HUDEP-2 (cell line): ENCODE measurements around the gene SBF2.
"Not testable (repeated sequence)": the region's sequence is repeated elsewhere in the genome, so short reads cannot be mapped to it uniquely, and the experiment has no call there.

Source experiments
- DNase-seq, 76 experiments: peaks; one replicate each; lab custom pipeline; 2025; ENCODE audit not compliant: unreplicated experiment in 76 of 76; lab: John Stamatoyannopoulos, UW

The SBF2 gene

GRCh38 chr11:10029386-10030121, 264.5 kb downstream of the SBF2 start:
- no peak for DNase-seq

- no peak for DNase-seq
Observed at GRCh38 chr11:10026514-10026913, 267.5 kb downstream of the SBF2 start.

- no peak for DNase-seq
Observed at GRCh38 chr11:10023212-10023611, 270.8 kb downstream of the SBF2 start.

DNA sequence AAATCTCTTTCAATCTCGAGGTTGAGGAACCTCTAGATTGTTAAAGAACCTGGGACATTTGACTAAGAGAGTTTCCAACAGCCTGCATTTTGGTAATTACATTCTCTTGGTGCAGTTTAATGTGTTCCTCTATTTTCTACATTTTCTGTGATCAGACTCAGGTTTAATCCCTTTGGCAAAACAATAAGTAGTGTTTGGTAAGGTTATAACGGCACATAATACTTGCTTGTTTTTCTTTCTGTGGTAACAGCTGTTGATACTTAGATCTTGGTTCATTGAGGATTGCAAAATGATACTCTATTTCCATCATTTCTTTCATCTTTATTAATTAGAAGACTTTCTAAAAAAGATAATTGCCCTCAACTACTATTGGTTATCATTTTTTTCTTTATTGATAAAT, 271.3 kb downstream of the SBF2 start:
- DNase-seq: no peak

DNA sequence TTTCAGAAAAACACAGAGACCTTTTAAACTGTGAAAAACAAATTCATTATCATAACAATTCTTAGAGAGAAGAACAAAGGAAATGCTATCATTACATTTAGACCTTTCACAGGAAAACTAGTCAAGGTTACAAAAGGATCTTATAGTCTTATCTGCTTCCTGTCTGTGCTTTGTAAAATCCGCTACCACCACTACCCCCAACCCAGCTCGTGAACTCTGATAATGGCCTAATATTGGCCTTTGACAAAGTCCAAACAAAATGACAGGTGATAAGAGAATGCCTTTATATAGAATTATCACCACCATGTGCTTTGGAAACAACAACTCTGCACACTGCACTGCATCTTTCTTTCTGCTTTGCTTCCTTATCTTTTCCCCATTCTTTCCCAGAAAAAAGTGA, 272.5 kb downstream of the SBF2 start:
- DNase-seq: no peak

DNA sequence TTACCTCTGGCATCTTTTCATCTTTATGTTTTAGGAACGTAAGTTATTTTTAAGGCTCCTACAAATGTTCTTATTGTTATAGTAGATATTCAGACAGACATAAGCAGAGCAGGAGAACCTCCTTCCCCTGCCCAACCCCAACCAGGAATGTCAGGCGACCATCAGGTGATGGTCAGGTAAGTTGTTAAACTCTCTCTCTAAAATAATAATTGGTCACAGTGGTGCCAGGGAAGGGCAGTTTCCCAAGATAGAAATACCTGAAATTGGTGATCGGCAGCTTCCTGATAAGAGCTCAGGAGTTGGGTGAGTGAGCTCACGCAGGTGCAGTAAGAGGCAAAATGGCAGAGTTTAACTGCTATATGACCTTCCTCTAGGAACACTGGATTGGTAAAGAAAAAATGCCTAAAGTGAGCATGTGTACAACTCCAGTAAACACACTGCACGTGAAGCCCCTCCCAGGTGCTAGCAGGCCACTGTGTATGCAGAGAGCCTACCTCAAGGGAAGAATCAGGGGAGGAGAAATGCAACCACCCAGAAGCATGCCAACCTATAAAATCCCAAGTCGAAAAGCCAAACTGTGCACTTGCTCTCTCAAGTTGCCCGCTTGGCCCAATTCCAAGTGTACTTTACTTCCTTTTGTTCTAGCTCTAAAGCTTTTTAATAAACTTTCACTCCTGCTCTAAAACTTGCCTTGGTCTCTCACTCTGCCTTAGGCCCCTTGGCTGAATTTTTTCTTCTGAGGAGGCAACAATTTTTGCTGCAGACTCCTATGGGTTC, 273.9 kb downstream of the SBF2 start:
- DNase-seq: peak in 1 of 76 experiments; percentile 0

DNA sequence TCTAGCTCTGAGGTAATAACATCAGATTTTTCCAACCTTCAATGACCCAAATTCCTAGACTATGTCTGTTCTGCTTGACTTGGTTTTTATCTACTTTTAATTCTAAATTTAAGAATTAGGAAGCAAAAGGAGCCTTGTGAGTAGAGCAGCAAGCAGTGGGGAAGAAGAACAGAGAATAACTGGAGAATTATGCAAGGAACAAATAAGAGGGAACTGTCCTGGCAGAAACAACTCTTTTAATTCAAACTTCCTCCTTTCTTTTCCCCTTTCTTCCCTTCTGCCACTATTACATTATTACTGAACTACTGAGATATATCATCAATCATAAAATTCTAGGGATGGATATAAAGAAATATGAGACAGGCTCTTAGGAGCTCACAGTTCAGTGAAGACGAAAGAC, 276.1 kb downstream of the SBF2 start:
- no peak for DNase-seq

DNA sequence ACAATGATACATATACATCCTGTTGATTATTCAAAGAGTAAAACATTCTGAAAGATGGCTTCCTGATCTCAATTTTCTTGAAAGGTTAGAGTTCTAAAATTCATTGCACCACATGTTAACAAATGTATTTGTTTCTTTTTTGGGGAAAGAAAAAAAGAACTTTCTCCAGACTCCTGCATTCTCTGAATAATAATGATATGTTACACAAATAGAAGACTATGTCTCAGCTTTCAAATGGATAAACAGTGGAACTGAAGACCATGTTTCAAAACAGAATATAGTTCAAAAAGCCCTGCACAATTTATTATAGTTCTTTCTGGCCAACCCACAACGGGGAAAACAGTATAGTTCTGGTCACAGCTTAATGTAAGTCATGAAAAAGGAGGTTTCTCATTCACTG, 277.0 kb downstream of the SBF2 start:
- no peak for DNase-seq

GRCh38 chr11:10012068-10012467, 282.0 kb downstream of the SBF2 start:
- no peak for DNase-seq

- no peak for DNase-seq
Observed at GRCh38 chr11:10005955-10006525, 288.0 kb downstream of the SBF2 start.

DNA sequence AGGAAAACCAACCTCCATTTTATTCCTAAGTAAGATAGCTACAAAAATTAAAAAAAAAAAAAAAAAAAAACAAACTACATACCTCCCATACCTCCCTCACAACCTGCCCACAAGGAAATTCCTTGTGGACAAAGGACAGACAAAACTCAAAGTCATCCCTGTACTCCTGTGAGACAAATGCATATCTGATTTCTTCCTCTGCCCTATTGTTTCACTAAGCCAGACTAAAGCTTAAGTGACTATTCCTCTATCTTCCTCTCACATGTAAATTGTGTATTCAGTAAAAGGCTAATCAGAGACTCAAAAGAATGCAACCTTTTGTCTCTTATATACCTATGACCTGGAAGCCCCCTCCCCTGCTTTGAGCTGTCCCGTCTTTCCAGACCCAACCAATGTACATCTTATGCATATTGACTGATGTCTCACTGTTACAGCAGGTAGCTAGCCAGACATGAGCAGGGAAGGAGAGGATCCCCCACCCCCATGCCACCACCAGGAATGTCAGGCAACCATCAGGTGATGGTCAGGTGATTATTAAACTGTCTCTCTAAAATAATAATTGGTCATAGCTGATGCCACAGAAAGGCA, 289.4 kb downstream of the SBF2 start:
- no peak for DNase-seq

GRCh38 chr11:10002221-10002620, 291.8 kb downstream of the SBF2 start:
- DNase-seq: no peak

- no peak for DNase-seq
Observed at GRCh38 chr11:9992306-9992705, 301.7 kb downstream of the SBF2 start.

DNA sequence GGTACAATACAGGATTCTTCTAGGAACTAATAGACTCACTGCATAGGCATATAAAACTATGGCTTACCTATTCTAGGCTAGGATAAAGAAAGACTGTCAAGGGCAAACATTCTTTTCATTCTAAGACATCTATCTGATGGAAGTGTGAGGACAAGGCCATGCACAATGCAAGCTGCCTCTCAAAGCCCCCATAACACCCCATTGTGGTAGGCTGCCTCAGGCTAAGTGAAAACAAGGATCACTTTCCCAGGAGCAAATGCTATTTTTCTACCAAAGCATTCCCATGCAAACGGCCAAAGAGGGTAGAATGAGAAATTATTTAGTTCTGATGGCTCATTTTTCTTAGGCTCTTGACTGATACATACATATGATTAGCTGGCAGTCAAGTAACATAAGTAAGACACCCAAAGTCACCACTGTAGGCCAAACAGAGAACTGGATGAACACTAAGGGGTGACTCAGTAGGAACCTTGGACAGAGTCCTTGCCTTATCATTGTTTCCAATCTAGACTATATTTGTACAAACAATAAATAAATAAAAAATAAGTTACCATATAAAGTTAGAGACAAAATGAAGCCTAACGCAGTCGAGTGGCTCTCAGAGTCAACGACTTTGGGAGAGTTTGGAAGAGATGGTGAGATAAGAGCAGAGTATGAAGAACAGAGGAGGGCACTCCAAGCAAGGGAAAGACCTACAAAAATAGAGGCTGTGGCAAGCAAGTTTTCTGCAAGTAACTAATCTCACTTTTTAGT, 303.6 kb downstream of the SBF2 start:
- no peak for DNase-seq

GRCh38 chr11:9987303-9987702, 306.7 kb downstream of the SBF2 start:
- not testable (repeated sequence) for DNase-seq

GRCh38 chr11:9982796-9983579, 311.0 kb downstream of the SBF2 start:
- DNase-seq: no peak

DNA sequence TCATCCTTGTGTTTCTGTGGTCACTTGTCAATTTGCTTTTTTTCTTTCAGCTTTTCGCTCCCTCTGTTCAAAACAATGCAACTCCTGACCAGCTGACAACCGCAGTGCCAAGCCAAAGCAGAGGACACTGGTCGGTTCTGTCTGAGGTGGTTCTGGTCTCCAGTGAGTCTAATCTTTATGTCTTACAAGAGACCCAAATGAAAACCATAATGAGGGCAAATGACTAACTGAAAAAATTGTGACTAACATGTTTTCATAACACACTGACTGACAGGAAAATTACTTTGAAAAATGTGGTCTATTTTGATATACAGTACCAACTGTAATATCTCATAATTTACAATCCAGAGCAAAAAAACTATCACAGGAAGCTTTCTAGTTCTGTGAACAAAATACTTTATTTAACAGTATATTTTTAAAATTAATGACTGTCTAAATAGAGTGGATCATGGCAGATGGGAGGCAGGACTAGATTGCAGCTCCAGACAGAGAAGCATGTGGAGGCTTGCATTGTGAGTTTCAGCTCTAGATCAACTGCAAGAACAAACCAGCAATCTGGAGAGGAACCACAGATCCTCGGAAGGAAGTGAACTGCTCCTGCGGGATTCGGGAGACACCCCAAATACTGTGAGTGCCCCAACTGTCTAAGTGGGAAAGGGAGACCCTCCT, 311.8 kb downstream of the SBF2 start:
- no peak for DNase-seq

- DNase-seq: no peak
Observed at GRCh38 chr11:9980931-9981330, 313.1 kb downstream of the SBF2 start.

DNA sequence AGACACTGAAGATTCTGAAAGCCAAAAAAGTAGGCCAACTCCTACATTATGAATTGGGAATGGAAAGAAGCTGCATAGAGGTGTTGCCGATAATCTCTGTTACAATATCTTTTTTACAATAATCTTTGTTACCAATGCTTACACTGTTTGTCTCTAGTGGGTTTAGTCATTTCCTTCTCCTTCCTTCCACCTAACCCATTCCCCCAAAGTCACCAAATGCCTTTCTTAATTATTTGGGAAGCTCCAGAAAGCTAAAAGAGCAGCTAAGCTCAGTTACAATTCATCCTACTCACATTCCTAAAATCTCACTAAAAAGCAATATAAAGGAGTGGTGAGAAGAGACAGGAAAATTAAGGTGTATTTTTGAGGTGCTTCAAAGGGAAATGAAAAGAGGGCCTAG, 316.5 kb downstream of the SBF2 start:
- no peak for DNase-seq

- no peak for DNase-seq
Observed at GRCh38 chr11:9974375-9974774, 319.6 kb downstream of the SBF2 start.
